ENCODE results near the gene LHX2.
"Not testable (repeated sequence)": the region's sequence is repeated elsewhere in the genome, so short reads cannot be mapped to it uniquely, and the experiment has no call there.

The LHX2 gene, protein sequence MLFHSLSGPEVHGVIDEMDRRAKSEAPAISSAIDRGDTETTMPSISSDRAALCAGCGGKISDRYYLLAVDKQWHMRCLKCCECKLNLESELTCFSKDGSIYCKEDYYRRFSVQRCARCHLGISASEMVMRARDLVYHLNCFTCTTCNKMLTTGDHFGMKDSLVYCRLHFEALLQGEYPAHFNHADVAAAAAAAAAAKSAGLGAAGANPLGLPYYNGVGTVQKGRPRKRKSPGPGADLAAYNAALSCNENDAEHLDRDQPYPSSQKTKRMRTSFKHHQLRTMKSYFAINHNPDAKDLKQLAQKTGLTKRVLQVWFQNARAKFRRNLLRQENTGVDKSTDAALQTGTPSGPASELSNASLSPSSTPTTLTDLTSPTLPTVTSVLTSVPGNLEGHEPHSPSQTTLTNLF

DNA sequence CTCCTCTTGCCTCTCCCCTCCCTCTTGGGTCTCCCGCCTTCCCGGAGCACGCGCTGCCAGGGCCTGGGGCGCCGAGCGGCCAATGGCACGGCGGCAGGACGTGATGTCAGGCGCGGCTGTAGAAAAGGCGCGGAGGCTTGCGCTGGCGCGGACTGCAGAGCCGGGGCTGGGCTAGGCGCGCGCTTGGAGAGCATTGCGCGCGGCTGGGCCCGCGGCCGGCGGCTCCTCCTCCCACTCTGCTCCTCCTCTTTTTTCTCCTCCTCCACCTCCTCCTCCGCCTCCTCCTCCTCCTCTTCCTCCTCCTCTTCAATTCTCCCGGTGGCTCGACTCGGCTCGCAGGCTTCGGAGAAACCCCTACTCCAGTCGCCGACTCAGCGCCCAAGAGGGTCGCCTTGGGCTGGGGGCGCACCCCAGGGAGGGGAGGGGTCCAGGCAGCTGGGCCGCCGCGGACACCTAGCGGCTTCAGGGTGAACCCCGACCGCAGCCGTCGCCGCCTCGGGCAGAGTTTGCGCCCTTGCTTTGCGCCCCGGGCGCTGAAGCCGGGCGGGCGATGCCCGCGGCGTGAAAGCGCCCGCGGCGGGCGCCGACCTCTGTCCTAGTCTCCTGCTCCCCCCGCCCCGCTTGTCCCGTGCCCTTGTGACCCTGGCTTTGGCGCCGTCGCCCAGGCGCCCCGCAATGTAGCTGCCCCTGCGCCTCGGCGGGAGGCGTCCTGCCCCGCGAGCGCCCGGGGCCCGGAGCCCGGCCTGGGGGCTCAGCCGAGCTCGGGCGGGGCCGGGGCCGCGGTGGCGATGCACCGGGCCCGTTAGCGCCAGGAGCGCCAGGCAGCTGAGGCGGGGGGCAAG, at the start of gene LHX2:
Gene LHX2, plus strand, starts transcription at position 309 of the 842 bp plus-strand sequence. CDS start 581 bp downstream, outside the sequence.
- DNase-seq: peak; percentile 97

DNA sequence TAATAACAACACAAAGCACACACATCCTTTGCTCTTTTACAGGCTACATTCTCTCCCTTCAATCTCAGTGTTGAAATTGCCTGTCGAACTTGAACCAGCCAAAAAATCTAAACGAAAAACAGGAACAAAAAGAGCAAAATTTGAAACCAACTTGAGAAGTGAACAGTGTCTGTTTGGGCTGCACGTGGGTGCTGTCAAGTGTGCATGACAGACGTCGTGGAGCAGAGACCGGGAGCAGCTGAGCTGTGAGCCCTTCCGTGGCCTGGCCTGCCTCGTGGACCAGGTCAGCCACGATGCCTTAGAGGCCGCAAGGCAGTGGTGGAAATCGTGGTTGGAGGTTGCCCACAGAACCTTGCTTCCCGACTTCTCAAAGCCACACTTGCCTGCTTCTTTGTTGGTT, 46.8 kb upstream of the LHX2 start:
- DNase-seq: no peak

DNA sequence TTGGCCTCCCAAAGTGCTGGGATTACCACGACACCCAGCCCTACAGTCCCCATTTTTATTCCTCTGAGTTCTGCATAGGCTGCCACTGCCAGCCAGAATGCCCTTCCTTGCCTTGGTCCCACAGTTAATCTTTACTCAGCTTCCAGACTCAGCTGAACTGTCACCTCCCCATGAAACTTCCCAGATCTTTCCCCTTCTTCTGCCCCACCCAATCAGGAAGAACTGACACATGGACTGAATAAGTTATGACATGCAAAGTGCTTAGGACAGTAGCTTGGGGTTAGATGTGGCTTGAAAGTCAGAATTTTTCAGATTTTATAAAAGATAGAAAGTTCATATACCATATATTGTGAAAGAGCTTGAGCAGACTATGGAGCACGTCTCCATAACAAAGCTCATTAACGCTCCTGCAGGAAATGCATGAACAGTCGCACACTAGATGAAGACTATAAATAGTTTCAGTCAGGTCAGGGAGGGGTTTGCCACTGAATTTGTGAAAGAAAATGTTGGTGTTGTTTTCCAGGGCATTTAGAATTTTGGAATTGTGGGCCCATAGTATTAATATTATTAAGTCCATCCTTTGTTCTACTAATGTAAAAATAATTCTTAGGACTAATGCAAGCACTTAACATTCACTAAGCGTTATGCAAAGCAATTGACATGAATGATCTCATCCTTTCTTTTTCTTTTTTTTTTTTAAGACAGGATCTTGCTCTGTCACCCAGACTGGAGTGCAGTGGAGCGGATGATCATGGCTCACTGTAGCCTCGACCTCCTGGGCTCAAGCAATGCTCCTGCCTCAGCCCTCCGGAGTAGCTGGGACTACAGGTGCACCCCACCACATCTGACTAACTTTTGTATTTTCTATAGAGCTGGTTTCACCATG, 45.5 kb upstream of the LHX2 start:
- DNase-seq: no peak

DNA sequence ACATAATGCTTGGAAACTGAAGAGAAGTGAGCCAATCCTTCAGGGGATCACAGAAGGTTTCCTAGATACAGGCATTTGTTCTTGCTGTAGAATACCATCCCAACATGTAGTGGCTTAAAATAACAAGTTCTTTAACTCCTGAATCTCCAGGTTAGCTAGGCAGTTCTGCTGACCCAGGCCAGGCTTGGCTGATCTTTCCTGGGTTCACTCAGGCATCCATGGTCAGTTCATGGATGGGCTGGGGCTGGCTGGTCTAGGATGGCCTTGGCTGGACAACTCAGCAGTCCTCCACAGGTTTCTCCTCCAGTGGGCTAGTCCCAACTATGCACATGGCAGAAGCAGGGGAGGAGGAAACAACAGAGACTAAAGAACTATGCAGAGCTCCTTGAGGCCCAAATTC, 44.2 kb upstream of the LHX2 start:
- DNase-seq: no peak

DNA sequence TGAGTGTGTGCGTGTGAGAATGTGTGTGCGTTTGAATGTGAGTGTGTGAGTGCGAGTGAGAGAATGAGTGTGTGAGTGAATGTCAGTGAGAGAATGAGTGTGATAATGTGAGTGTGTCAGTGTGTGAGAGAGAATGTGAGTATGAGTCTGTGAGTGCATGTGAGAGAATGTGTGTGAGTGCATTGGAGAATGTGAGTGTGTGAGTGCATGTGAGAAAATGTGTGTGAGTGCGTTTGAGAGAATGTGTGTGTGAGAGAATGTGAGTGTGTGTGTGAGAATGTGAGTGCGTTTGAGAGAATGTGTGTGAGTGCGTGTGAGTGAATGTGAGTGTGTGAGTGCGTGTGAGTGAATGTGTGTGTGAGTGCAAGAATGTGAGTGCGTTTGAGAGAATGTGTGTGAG, 39.0 kb upstream of the LHX2 start:
- DNase-seq: no peak

DNA sequence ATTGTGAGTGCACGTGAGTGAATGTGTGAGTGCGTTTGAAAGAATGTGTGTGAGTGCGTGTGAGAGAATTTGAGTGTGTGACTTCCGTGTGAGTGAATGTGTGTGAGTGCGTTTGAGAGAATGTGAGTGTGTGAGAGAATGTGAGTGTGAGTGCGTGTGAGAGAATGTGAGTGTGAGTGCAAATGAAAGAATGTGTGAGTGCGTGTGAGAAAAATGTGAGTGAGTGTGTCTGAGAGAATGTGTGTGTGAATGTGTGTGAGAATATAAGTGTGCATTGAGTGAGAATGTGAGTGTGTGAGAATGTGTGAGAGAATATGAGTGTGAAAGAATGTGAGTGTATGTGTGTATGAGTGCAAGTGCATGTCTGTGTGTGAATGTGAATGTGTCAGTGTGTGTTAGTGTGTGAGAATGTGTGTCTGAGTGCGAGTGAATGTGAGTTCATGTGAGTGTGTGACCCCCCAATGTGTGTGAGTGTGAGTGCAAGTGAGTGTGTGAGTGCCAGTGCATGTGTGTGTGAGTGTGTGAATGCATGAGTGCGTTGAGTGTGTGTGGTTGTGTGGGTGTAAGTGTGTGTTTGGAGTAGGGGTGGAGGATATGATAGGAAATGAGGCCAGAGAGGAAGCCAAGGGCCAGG, 37.9 kb upstream of the LHX2 start:
- DNase-seq: no peak

DNA sequence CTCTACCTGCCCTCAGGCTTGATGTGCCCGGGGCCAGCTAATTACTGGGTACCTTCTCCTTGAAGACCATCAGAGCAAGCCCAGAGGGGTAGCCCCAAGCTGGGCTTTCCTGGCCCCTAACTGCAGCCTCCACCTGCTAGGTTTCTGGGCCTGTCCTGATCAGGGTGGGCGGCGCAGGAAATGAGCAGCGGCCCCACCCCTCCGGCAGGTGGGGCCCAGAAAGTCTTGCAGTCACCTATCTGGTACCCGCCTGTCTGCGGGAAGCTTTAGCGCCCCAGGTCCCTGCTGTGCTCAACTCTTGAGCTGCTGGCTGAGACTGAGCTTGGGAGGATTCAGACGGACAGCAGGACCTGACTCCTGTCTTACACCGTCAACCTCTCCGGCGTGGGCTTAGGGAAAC, 37.1 kb upstream of the LHX2 start:
- no peak for DNase-seq

DNA sequence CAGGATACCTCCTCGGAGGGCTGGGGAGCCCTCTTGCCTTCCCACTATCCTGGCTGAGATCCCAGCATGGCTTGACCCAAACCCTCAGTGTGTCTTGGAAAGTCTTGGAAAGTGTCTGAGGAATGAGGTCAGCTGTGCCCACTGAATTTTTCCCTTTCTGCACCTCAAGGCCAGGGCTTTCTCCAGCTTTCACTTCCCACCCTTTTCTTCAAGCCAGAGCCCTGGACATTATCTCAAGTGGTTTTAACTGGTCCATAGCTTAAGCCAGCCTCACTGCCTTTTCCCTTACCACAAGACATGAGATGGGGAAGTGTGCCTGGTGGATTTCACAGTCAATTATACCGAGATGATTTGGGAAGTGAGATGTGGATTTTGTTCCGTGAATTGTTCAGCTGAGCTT, 35.7 kb upstream of the LHX2 start:
- no peak for DNase-seq

DNA sequence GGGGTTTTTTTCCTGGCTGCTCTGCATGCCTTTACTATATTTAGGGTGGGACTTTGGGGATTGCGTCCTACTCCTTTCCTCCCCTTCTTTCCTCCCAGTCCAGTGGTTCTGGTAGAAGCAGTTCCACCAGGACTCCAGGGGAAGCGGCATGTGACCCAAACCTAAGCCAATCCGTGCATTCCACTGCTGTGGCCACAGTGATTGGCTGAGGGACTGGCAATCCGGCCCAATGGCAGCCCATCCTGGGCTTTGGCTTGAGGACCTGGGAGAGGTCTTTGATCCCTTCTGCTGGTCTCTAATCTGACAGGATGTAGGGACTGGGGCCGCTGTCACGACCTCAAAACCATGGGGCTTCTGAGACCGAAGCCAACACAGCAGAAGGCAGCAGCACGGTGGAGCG, 35.0 kb upstream of the LHX2 start:
- not testable (repeated sequence) for DNase-seq

DNA sequence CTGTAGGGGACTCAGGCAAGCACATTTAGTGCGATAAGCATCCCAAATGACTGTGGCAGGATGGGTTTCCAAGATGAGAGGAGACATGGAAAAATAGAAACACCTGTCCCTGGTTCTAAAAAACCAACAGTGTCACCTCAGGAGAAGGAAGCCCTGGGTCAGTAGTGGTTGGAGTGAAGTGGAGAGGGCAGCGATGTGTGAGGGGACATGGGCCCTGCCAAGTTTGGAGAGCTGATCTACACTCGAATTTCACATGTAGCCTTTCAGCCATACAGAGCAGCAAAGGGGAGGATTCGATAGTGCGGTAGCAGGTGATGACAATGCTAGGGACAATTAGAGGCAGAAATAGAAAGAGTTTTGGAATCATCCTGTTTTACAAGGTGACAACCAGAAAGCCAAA, 32.6 kb upstream of the LHX2 start:
- DNase-seq: no peak

DNA sequence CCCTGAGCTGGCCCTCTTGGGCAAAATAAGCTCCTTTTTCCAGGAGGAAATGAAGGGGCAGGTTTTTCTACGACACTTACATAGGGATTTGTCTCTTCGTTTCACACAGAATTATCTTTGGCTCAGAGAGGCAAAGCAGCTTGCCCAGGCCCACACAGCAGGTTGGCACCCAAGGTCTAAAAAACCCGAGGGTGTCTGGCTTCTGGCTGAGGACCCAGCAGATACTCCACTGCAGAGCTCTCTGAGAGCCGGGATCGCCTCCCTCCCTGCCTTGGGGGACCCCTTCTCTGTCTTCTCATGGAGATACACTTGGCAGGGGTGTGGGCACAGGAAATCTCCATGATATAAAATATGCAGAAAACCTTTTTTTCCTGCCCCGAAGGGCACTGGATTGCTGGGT, 29.0 kb upstream of the LHX2 start:
- no peak for DNase-seq

DNA sequence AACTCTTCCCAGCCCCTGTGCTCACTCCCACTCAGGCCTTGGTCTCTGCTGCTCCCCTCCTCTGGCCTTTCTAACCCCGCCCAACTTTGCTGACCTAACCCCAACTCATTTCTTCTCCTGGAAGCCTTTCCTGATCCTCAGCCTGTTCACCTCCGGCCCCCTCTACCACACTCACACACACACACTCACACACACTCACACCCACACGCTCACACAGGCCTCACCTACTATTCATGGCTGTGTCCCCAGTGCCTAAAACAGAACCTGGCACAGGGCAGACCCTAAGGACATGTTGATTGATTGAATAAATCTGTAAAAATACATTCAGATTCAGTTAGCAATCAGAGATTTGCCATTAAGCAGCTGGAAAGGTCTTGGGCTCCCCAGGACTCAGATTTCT, 28.5 kb upstream of the LHX2 start:
- DNase-seq: no peak

DNA sequence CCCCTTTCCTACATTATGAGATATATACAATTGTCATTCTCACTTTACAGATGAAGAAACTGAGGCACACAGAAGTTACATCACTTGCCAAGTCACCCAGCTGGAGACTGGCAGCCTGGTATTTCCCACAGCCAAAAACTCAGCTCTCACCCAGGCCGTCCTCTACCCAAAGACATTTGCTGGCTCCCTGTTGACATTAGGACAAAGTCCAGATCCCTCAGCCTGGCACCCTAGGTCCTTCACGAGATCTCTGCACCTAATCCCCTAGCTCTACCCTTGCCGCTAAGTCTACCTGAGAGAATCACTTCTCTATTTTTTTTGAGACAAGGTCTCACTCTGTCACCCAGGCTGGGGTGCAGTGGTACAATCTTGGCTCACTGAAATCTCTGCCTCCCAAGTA, 26.8 kb upstream of the LHX2 start:
- no peak for DNase-seq

DNA sequence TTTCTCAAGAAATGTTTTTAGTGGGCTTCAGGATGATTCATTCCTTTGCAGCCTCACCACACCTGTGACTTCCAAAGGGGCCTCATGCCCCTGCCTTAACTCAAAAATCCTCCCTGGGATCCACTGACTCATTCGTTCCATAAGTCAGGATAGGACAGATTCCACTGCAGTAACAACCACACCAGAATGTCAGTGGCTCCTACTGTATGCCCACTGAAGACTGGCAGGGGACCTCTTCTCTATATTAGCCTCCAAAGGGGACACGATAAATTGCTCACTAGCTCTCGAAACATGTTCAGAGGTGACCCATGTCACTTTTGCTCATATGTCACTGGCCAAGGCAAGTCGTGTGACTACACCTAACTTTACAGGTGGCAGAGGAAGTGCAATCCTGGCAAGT, 25.7 kb upstream of the LHX2 start:
- no peak for DNase-seq

DNA sequence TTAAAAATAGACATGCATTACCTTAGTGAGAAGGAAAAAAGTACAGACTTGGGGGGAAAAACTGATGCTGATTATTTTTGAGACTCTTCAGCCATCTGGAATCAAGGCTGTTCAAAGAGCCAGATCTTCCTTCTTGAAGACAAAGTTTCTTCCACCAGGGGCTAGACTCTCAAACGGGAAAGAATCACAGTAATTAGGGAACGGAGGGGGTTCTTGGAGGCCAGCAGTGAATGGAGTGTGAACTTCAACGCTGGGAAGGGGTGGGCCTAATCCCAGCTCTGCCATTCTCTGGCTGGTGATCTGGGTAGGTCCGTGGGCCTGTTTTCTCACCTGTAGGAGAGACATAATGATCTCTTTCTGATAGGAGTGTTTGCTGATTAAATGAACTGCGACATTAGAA, 21.1 kb upstream of the LHX2 start:
- DNase-seq: no peak

DNA sequence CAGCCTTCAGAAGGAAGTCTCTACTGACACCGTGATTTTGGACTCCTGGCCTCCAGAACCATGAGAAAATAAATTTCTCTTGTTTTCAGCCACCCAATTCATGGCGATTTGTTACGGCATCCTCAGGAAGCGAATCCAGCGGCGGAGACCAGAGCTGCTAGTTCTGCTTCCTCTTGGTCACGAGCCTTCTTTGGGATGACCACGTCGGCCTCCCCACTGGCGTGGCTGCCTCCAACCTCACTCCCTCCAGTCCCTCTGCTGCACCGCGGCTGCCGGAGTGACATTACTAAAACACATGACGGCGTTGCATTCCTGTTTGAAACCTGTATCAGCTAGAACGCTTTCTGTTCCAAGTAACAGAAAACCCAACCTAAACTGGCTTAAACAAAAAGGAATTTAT, 18.9 kb upstream of the LHX2 start:
- not testable (repeated sequence) for DNase-seq

DNA sequence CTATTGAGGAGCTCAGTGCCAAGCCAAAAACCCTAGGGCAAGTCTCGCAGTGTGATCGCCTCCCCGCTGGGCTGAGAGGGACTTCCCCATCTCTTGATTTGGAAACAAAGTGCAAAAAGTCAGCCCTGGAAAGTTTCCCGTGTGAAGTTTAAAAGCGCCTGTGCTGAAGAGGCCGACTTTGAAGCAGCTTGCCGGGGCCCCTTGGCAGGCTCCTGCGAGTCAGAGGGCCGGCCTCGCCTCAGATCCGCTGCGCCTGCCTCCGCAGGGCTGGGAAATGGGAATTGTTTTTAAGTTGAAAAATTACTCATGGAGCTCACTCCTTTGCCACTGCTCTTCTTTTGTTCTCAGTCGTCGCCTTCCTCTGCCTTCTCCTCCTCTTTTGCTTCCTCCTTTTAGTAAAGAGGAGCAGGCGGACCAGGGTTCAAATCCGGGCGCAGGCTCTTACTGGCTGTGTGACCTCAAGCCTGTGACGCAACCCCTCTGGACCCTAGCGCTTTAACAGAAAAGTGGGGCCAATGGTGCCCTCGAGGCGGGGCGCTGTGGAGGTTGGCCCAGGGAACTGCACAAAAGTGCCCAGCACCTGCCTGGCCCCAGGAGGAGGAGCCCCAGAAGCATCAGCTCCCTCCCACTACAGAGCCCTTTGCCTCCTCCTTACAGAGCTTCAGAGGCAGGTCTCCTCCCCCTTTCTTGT, 14.7 kb upstream of the LHX2 start:
- no peak for DNase-seq

DNA sequence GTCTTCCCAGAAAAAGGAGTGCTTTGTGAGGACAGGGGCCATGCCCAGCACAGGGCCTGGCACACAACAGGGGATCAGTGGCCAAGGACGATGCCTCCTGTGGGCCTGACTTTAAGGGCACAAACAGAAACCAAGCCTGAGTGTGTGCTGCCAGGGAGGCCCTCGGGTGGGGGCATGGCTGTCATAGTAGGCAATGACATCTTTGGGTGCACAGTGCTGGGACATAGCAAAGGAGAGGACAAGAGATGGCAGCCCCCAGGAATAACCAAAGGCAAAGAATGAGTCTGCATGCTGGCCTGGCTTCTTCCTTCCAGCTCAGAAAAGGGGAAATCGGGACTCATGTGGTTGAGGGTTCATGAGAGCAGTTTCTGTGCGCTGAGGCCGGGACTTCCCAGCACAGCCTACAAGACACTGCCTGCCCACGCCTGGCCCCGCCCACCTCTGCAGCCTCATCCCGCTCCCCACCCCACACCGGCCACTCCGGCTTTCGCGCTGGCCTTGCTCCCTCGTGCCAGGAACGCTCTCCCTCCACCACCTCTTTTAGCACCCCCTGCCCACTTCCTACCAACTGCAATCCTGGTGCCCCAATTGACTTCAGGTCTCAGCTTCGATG, 13.8 kb upstream of the LHX2 start:
- DNase-seq: no peak

DNA sequence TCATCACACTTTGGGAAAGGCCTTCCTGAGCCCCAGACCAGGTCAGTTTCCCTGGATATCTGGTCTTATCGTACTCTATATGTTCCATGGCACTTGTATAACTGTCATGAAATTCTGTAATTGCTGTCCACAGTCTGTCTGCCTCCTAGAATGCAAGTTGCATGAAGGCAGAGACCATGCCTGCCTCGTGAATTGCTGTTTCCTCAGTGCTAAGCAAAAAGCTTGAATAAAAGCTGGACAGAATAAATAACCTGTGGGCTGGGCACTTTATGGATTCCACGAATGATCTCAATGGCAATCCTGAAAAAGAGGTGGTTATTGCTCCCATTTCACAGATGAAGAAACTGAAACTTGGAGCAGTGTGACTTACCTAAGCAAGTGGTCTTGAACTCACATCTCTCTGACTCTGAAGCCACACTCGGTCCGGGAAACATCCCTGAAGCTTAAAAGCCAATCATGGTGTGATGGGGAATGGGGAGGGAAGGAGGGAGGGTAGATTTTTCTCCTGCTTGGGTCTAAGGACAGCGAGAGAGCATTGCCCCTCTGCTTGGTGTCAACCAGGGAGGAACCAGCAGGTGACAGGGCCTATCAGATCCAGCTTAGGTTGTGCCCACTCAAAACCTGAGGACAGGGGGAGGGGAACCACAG, 13.2 kb upstream of the LHX2 start:
- DNase-seq: no peak

DNA sequence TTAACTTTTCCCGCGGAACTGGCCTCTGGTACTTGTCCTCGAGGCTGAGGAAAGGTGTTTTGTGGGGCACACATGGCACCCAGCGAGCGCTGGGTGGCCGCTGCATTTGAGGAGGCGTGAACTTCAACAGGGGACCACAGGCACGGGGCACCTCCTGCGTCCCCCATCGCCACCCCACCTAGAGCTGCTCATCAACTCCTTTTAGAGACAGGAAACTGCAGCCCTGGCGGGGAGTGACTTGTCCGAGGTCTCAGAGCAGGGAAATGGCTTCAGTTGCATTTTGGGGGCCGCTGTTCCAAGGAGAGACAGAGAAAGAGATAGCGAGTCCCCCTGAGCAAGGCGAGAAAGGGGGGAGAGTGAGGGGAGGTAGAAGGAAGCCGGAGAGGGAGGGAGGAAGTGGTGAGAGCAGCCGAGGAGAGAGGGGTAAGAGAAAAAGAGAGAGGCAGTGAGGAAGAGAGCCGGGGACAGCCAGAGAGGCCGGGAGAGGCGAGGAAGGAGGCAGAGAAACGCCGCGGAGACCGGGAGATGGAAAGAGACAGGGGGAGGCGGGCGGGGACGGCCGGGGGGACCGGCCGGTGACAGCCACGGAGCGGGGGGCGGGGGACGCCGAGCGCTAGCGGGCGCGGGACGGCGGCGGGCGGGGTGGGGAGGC, 12.5 kb upstream of the LHX2 start:
- DNase-seq: no peak

DNA sequence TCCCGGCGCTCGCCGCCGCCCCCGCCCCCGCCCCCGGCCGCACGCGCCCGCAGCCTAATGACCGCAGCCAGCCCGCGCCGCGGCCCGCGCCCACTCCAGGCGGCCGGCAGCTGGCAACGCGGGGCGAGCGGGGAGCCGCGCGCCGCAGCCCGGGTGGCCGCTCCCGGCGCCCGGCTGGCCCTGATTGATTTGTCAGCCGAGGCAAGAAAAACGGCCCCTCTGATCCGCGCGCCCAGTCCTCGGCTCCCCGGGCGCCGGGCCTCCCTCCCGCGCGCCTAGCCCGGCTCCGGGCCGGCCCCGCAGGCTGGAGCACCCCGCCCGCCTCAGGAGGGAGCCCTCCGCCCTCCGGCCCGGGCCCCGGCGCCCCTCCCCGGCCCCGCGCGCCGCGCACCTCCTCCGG, 11.9 kb upstream of the LHX2 start:
- DNase-seq: no peak
